Trophoblast cell (in vitro differentiated cells and primary cell): Measurements from ENCODE around the gene SLC16A2.
A peak's percentile ranks its signal among the peaks of the same experiment; 100 is the strongest.

Experiments used
- DNase-seq, 2 donors: peaks; one replicate each; pipeline ENCODE4 v3.0.0-alpha.2; 2016
- H2AFZ ChIP-seq: 2 replicates; pipeline ENCODE4 v1.6.1; 2013; ENCODE audit warnings: low read length, moderate library complexity, mild to moderate bottlenecking; ENCODE audit not compliant: insufficient read depth, poor library complexity
- H2AK5ac ChIP-seq: 2 replicates; pipeline ENCODE4 v1.6.1; 2013; ENCODE audit warnings: mild to moderate bottlenecking, low read length
- H2BK120ac ChIP-seq: 2 replicates; pipeline ENCODE4 v1.6.1; 2013; ENCODE audit warnings: low read length, mild to moderate bottlenecking, moderate library complexity; ENCODE audit not compliant: insufficient read depth, poor library complexity
- H2BK12ac ChIP-seq: 2 replicates; pipeline ENCODE4 v1.6.1; 2013; ENCODE audit warnings: mild to moderate bottlenecking, low read length, moderate library complexity
- H2BK5ac ChIP-seq: 2 replicates; pipeline ENCODE4 v1.6.1; 2013; ENCODE audit warnings: low read length, low read depth, moderate library complexity, mild to moderate bottlenecking; ENCODE audit not compliant: poor library complexity
- H3K14ac ChIP-seq: 2 replicates; pipeline ENCODE4 v1.6.1; 2013; ENCODE audit warnings: mild to moderate bottlenecking, low read length
- H3K18ac ChIP-seq: 2 replicates; pipeline ENCODE4 v1.6.1; 2013; ENCODE audit warnings: mild to moderate bottlenecking, low read length
- H3K23ac ChIP-seq: 2 replicates; pipeline ENCODE4 v1.6.1; 2013; ENCODE audit warnings: low read length
- H3K27ac ChIP-seq: 2 replicates; pipeline ENCODE4 v1.5.1; 2013; ENCODE audit warnings: low read depth, mild to moderate bottlenecking, inconsistent platforms, low read length, moderate library complexity
- H3K27me3 ChIP-seq: 2 replicates; pipeline ENCODE4 v1.6.1; 2013; ENCODE audit warnings: inconsistent platforms, mild to moderate bottlenecking, low read length, moderate library complexity; ENCODE audit not compliant: insufficient read depth
- H3K36me3 ChIP-seq, 2 experiments: 1 replicate in 1 of 2; 2 replicates in 1 of 2; pipeline ENCODE4 v1.6.1; 2013; ENCODE audit warnings: low read length in 2 of 2, mild to moderate bottlenecking in 2 of 2, moderate library complexity in 1 of 2; ENCODE audit not compliant: insufficient read depth in 2 of 2, control insufficient read depth in 1 of 2
- H3K4ac ChIP-seq: 2 replicates; pipeline ENCODE4 v1.6.1; 2013; ENCODE audit warnings: low read depth, mild to moderate bottlenecking, low read length, moderate library complexity
- H3K4me1 ChIP-seq, 2 experiments: 1 replicate in 1 of 2; 2 replicates in 1 of 2; pipeline ENCODE4 v1.6.1; 2013; ENCODE audit warnings: low read length in 2 of 2, mild to moderate bottlenecking in 2 of 2, moderate library complexity in 1 of 2; ENCODE audit not compliant: insufficient read depth in 2 of 2, control insufficient read depth in 1 of 2
- H3K4me2 ChIP-seq: 2 replicates; pipeline ENCODE4 v1.6.1; 2013; ENCODE audit warnings: inconsistent platforms, mild to moderate bottlenecking, low read length, moderate library complexity
- H3K4me3 ChIP-seq: 2 replicates; pipeline ENCODE4 v1.5.1; 2013; ENCODE audit warnings: mild to moderate bottlenecking, low read depth, low read length, inconsistent platforms
- H3K79me1 ChIP-seq: one replicate; pipeline ENCODE4 v1.6.1; 2013; ENCODE audit warnings: low read length
- H3K79me2 ChIP-seq: 2 replicates; pipeline ENCODE4 v1.6.1; 2013; ENCODE audit warnings: low read length, mild to moderate bottlenecking; ENCODE audit not compliant: control insufficient read depth, insufficient read depth, poor library complexity
- H3K9ac ChIP-seq: 2 replicates; pipeline ENCODE4 v1.6.1; 2013; ENCODE audit warnings: mild to moderate bottlenecking, low read length
- H3K9me3 ChIP-seq: 2 replicates; pipeline ENCODE4 v1.6.1; 2013; ENCODE audit warnings: low read depth, mild to moderate bottlenecking, control low read depth, inconsistent platforms, low read length; ENCODE audit not compliant: insufficient read depth
- H4K12ac ChIP-seq: 2 replicates; pipeline ENCODE4 v1.6.1; 2013; ENCODE audit warnings: low read depth, mild to moderate bottlenecking, low read length, moderate library complexity
- H4K8ac ChIP-seq: 2 replicates; pipeline ENCODE4 v1.6.1; 2013; ENCODE audit warnings: low read depth, mild to moderate bottlenecking, low read length, moderate library complexity
- H4K91ac ChIP-seq: one replicate; pipeline ENCODE4 v1.6.1; 2013; ENCODE audit warnings: low read depth, mild to moderate bottlenecking, low read length, moderate library complexity
- WGBS: extraction: QIAGEN DNeasy Blood & Tissue Kit; methylation state at CpG from one replicate; pipeline ENCODE4 v1.1.7; 2013; ENCODE audit warnings: missing lambda C conversion rate; ENCODE audit not compliant: insufficient read length, insufficient coverage; ENCODE audit errors: extremely low coverage; 5-methylcytosine and 5-hydroxymethylcytosine counted together

Gene SLC16A2

DNA sequence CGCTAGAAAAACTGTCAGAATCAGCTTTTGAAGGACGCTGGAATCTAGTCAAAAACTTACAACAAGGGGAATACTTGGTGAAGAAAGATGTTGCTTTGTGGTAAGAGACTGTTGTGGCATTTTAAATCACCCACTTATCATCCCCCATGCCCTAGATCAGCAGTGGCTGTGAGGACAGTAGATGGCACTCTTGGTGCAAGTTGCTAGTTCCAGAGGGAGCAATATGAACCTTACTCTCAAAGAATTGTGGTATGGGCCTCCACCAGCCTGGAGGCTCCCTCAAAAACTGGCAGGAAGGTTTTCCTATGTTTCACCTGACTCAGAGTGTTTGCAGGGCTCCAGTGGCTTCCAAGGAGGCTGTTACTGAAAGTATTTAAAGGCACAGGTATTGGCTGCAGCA is 37.7 kb upstream of the SLC16A2 start:
- Histone ChIP-seq H3K4me1 (no peaks in the 10 kb centered on the region), H3K14ac (no peak overlapping the region), H3K4me2 (no peak overlapping the region), H2BK120ac (no peak overlapping the region), H3K9me3 (no peaks in the 10 kb centered on the region), H2AK5ac (no peak overlapping the region), H3K23ac (no peak overlapping the region), H3K36me3 (no peaks in the 10 kb centered on the region), H3K9ac (no peak overlapping the region), H3K18ac (no peak overlapping the region), H3K27ac (no peak overlapping the region), H3K79me1 (no peaks in the 10 kb centered on the region), H2BK12ac (no peak overlapping the region), H2BK5ac (no peak overlapping the region), H3K27me3 (no peaks in the 10 kb centered on the region), H4K12ac (no peak overlapping the region), H4K91ac (no peak overlapping the region), H4K8ac (no peak overlapping the region), H3K4me3 (no peak overlapping the region), H3K4ac (no peak overlapping the region), H3K79me2 (no peaks in the 10 kb centered on the region), H2AFZ (no peak overlapping the region)
- DNase-seq: peak; percentile 3 to 38
- WGBS: no CpG with 5 or more reads among the region's 2 CpGs

DNA sequence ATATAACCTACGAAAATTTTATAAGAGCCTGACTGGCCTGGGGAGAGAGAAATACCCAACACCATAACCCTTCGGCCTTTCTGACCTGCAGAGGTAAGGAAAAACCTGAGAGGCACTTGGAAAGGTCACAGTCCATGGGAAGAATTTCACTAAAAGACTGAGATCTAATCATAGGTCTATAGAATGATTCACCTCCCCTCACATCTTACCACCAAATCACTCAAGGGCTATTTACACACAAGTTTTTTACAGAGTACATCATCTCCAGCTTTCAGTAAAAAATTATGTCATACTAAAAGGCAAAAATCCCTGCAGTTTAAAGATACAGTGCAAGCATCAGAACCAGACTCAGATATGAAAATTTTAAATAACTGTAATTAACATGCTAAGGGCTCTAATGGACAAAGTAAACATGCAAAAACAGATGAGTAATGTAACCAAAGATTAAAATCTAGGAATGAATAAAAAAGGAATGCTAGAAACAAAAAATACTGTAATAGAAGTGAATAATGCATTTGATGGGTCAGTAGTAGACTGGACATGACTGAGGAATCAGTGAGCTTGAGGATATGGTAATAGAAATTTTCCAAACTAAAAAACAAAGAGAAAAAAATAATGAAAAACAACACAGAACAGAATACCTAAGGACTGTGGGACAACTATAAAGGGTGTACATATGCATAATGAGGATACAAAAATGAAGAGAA is 32.1 kb upstream of the SLC16A2 start:
- no peak overlapping the region for H3K23ac ChIP-seq

DNA sequence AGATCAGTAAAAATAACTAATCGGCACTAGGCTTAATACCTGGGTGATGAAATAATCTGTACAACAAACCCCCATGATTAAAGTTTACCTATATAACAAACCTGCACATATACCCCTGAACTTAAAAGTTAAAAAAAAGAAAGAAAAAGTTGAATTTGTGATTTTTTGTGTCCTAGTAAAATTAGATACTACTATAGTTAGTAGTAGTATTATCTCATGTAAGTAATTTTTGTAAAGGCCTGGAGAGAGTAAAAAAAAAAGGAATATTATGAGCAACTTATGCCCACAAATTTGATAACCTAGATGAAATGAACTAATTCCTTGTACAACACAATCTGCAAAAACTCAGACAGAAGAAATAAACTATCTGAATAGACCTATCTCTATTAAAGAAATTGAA is 25.7 kb upstream of the SLC16A2 start:
- H3K27ac ChIP-seq: no peak overlapping the region
- no peak overlapping the region for H3K4ac ChIP-seq
- H3K4me1 ChIP-seq: no peaks in the 10 kb centered on the region
- H2BK5ac ChIP-seq: no peak overlapping the region
- no peak overlapping the region for H2AK5ac ChIP-seq
- no peaks in the 10 kb centered on the region for H3K9me3 ChIP-seq
- no peak overlapping the region for H3K23ac ChIP-seq
- no peak overlapping the region for H2AFZ ChIP-seq
- H3K4me3 ChIP-seq: no peak overlapping the region
- no peaks in the 10 kb centered on the region for H3K27me3 ChIP-seq
- H3K79me2 ChIP-seq: no peaks in the 10 kb centered on the region
- H3K18ac ChIP-seq: no peak overlapping the region
- H3K4me2 ChIP-seq: no peak overlapping the region
- no peak overlapping the region for H4K12ac ChIP-seq
- no CpG with 5 or more reads among the region's 1 CpG for WGBS
- H2BK120ac ChIP-seq: no peak overlapping the region
- H3K79me1 ChIP-seq: no peaks in the 10 kb centered on the region
- no peak overlapping the region for H3K9ac ChIP-seq
- H3K14ac ChIP-seq: no peak overlapping the region
- no peaks in the 10 kb centered on the region for H3K36me3 ChIP-seq
- H2BK12ac ChIP-seq: no peak overlapping the region
- H4K8ac ChIP-seq: no peak overlapping the region
- DNase-seq: no peak
- no peak overlapping the region for H4K91ac ChIP-seq

More for the DNA sequence above, 32.1 kb upstream of the SLC16A2 start:
- DNase-seq: peak in 1 of 2 donors; percentile 20
- Histone ChIP-seq H3K18ac (no peak overlapping the region), H3K36me3 (no peaks in the 10 kb centered on the region), H3K9ac (no peak overlapping the region), H2BK5ac (no peak overlapping the region), H3K27ac (no peak overlapping the region), H2AK5ac (no peak overlapping the region), H3K79me2 (no peaks in the 10 kb centered on the region), H4K8ac (no peak overlapping the region), H3K4me1 (no peaks in the 10 kb centered on the region), H3K27me3 (no peaks in the 10 kb centered on the region), H3K4me2 (no peak overlapping the region), H4K12ac (no peak overlapping the region), H4K91ac (no peak overlapping the region), H3K4me3 (no peak overlapping the region), H3K14ac (no peak overlapping the region), H3K4ac (no peak overlapping the region), H3K9me3 (no peaks in the 10 kb centered on the region), H2BK12ac (no peak overlapping the region), H2AFZ (no peak overlapping the region), H3K79me1 (no peaks in the 10 kb centered on the region), H2BK120ac (no peak overlapping the region)
- WGBS: no CpG with 5 or more reads among the region's 2 CpGs

DNA sequence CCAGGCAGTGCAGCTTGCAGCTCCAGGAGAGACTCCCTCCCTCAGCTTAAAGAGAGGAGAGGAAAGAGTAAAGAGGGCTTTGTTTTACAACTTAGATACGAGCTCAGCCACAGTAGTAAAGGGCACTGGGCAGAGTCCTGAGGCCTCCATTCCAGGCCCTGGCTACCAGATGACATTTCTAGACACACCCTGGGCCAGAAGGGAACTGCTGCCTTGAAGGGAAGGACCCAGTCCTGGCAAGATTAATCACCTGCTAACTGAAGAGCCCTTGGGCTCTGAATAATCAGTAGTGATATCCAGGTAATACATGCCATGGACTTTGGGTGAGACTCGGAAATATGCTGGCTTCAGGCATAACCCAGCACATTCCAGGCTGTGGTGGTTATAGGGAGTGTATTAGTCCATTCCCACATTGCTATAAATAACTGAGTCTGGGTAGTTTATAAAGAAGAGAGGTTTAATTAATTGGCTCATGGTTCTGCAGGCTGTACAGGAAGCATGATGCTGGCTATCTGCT is 15.3 kb upstream of the SLC16A2 start:
- no peak overlapping the region for H3K9ac ChIP-seq
- H3K4me2 ChIP-seq: no peak overlapping the region
- H3K23ac ChIP-seq: no peak overlapping the region
- H2AK5ac ChIP-seq: no peak overlapping the region
- H3K79me1 ChIP-seq: no peaks in the 10 kb centered on the region
- H3K36me3 ChIP-seq: no peaks in the 10 kb centered on the region
- no peaks in the 10 kb centered on the region for H3K79me2 ChIP-seq
- no peak overlapping the region for H4K8ac ChIP-seq
- H3K18ac ChIP-seq: no peak overlapping the region
- no peak for DNase-seq
- no peak overlapping the region for H3K27ac ChIP-seq
- H3K9me3 ChIP-seq: no peaks in the 10 kb centered on the region
- no CpG with 5 or more reads among the region's 2 CpGs for WGBS
- H2BK12ac ChIP-seq: no peak overlapping the region
- H2BK120ac ChIP-seq: no peak overlapping the region
- no peak overlapping the region for H4K91ac ChIP-seq
- no peaks in the 10 kb centered on the region for H3K27me3 ChIP-seq
- no peak overlapping the region for H3K4ac ChIP-seq
- H2BK5ac ChIP-seq: no peak overlapping the region
- H3K14ac ChIP-seq: no peak overlapping the region
- no peak overlapping the region for H3K4me3 ChIP-seq
- no peak overlapping the region for H4K12ac ChIP-seq
- H3K4me1 ChIP-seq: no peaks in the 10 kb centered on the region
- H2AFZ ChIP-seq: no peak overlapping the region
